Measurements from ENCODE around the gene ARF3. TPM values are rescaled to one million over a fixed set of nuclear protein-coding genes. Genes with fewer than 3 reads are reported as not detected.

The ARF3 gene
- total and polyA plus RNA-seq, 9 of the 15 experiments (the other 6 are each of a cell fraction or from before 2014, with no cell fraction given): 5.9 to 170 (median 64.4) TPM

GRCh38 chr12:48977290-48978281 lies 20.3 kb upstream of the ARF3 start (continued):
- no peak for TF ChIP-seq C11orf30 (IDR thresholded peaks at IDR 0.05; ENCODE audit: low read depth)
- TF ChIP-seq PHF8 (IDR thresholded peaks at IDR 0.05; ENCODE audit: borderline replicate concordance, low read length): no peak
- TF ChIP-seq CUX1 (CRISPR knock-in tag; IDR thresholded peaks at IDR 0.05): no peak
- no peak; the same call in 1 of the 2 replicates for TF ChIP-seq GABPB1 (CRISPR knock-in tag; IDR thresholded peaks at IDR 0.05)
- no peak for TF ChIP-seq GTF2B (IDR thresholded peaks at IDR 0.05; ENCODE audit: extremely low read depth, insufficient read length)
- no peak for TF ChIP-seq HMG20B (CRISPR knock-in tag; IDR thresholded peaks at IDR 0.05)
- TF ChIP-seq ZNF778 (CRISPR knock-in tag; IDR thresholded peaks at IDR 0.05): no peak
- TF ChIP-seq MGA (IDR thresholded peaks at IDR 0.05): peak; percentile 76
- no peak for TF ChIP-seq ARNT (IDR thresholded peaks at IDR 0.05)

All from K562 (cell line).